Suprapubic skin (tissue), 4 donors: ENCODE results near the gene ITGA8. TPM values are rescaled to one million over a fixed set of nuclear protein-coding genes. Genes with fewer than 3 reads are reported as not detected.

Source experiments
- DNase-seq, 2 donors: peaks; one replicate each; pipeline ENCODE4 v3.0.0-alpha.2; 2019; ENCODE audit warnings: low spot score in 2 of 2
- H3K27ac ChIP-seq: fragments of 200-600 bp; sonication (generic); one replicate; pipeline ENCODE4 v1.5.1; 2019
- H3K27me3 ChIP-seq: fragments of 200-600 bp; sonication (generic); one replicate; pipeline ENCODE4 v1.5.1; 2019
- H3K36me3 ChIP-seq: fragments of 200-600 bp; sonication (generic); one replicate; pipeline ENCODE4 v1.5.1; 2019
- H3K4me1 ChIP-seq: fragments of 200-600 bp; sonication (generic); one replicate; pipeline ENCODE4 v1.5.1; 2019
- H3K4me3 ChIP-seq: fragments of 200-600 bp; sonication (generic); one replicate; pipeline ENCODE4 v1.5.1; 2019; ENCODE audit warnings: mild to moderate bottlenecking
- H3K9me3 ChIP-seq: fragments of 200-600 bp; sonication (generic); one replicate; pipeline ENCODE4 v1.5.1; 2019
- CTCF ChIP-seq, 2 donors: fragments of 200-600 bp in 1 of 2; fragments of 450-650 bp in 1 of 2; sonication (generic) in 1 of 2; IDR thresholded peaks; one replicate each; pipeline ENCODE4 v1.5.1; 2016 to 2019; ENCODE audit warnings: antibody characterized with exemption in 2 of 2, mild to moderate bottlenecking in 1 of 2, moderate library complexity in 1 of 2
- EP300 ChIP-seq: sonication (generic); formaldehyde crosslinking; IDR thresholded peaks from one replicate; pipeline ENCODE4 v1.6.1; 2017; ENCODE audit warnings: antibody characterized with exemption
- POLR2A ChIP-seq, 2 donors: fragments of 450-650 bp; IDR thresholded peaks; one replicate each; pipeline ENCODE4 v1.6.1; 2017; ENCODE audit warnings: antibody characterized with exemption in 2 of 2, mild to moderate bottlenecking in 2 of 2, moderate library complexity in 2 of 2
- POLR2AphosphoS5 ChIP-seq, 3 donors: sonication (generic); formaldehyde crosslinking; IDR thresholded peaks; one replicate each; pipeline ENCODE4 v1.6.1; 2017; ENCODE audit warnings: antibody characterized with exemption in 3 of 3
- WGBS: methylation state at CpG from one replicate; pipeline ENCODE4 v1.1.5; 2018; 5-methylcytosine and 5-hydroxymethylcytosine counted together
- total RNA-seq, 4 donors: library from RNA; depleted of rRNA; stranded (reverse); fragments of >200 nt; gene quantifications; one replicate each; pipeline ENCODE4 v1.1.0, GENCODE V29; 2016

Gene ITGA8
- total RNA-seq, 4 donors from 2014 or later, result 1.9 to 4.7 (median 2.5) TPM

- no peaks in the 10 kb centered on the region for H3K27me3 ChIP-seq
- no peak for DNase-seq
- TF ChIP-seq POLR2AphosphoS5 (IDR thresholded peaks at IDR 0.05) (no peak), POLR2A (IDR thresholded peaks at IDR 0.05) (no peak), CTCF (IDR thresholded peaks at IDR 0.05) (no peak), EP300 (no peak)
- H3K4me3 ChIP-seq, result no peak overlapping the region
- H3K27ac ChIP-seq, result no peak overlapping the region
- WGBS, result 33% methylated on average over 3 of the region's 3 CpGs
- H3K36me3 ChIP-seq, result no peaks in the 10 kb centered on the region
- H3K9me3 ChIP-seq, result no peaks in the 10 kb centered on the region
- peaks cover 7% of the 10 kb centered on the region for H3K4me1 ChIP-seq
Observed at GRCh38 chr10:15620836-15621515, 98.7 kb downstream of the ITGA8 start.

- Histone ChIP-seq H3K4me3 (no peak overlapping the region), H3K9me3 (no peaks in the 10 kb centered on the region), H3K27me3 (no peaks in the 10 kb centered on the region), H3K27ac (no peak overlapping the region), H3K36me3 (no peaks in the 10 kb centered on the region), H3K4me1 (peaks cover 1% of the 10 kb centered on the region)
- no peak for DNase-seq
- WGBS, result 89% methylated on average over 5 of the region's 5 CpGs
- no peak for TF ChIP-seq POLR2A (IDR thresholded peaks at IDR 0.05)
- TF ChIP-seq POLR2AphosphoS5 (IDR thresholded peaks at IDR 0.05), result no peak
Observed at GRCh38 chr10:15620337-15620736, 99.4 kb downstream of the ITGA8 start.

DNA sequence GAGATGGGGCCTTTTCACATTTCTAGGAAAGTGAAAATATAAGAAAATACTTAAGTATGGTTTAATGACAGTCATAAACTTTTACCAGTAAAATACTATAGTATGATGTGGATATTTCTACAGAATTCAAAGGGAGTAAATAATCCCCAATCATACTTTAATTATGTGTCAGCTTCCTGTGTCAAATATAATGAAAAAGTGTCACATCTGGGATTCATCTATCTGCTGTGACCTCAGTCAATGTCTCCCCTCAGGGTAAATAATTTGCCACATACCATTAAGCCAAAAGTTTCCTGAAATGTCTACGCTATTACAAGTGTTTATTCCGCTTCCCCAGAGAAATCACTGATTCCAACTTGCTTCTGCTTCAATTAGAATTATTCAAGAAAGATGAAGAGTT is 110.5 kb downstream of the ITGA8 start:
- Histone ChIP-seq H3K27me3 (no peaks in the 10 kb centered on the region), H3K9me3 (no peaks in the 10 kb centered on the region), H3K27ac (no peak overlapping the region), H3K4me1 (no peaks in the 10 kb centered on the region), H3K36me3 (no peaks in the 10 kb centered on the region), H3K4me3 (no peak overlapping the region)
- WGBS, result 59% methylated on average over 2 of the region's 2 CpGs
- DNase-seq, result no peak
- TF ChIP-seq POLR2A (IDR thresholded peaks at IDR 0.05), result no peak
- no peak for TF ChIP-seq EP300
- no peak for TF ChIP-seq POLR2AphosphoS5 (IDR thresholded peaks at IDR 0.05)
- TF ChIP-seq CTCF (IDR thresholded peaks at IDR 0.05), result no peak

DNA sequence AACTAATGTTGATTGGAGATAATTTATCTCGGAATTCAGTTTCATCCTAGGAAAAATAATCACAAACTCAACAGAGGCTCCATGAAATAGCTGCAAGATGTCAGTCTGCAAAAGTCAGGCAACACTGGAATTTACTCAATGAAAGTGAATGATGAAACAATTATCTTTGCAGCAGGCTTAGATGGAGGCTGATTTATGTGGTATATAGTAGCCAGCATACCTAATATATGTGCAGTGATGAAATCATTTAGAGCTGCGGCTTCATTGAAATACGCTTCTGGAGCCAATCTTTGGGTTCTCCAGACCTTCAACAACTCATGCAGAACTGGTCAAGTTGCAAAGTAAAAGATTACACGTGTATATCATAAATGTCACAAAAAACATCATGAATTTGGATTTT is 113.3 kb downstream of the ITGA8 start:
- WGBS, result 76% methylated on average over 4 of the region's 4 CpGs
- no peaks in the 10 kb centered on the region for H3K9me3 ChIP-seq
- H3K27ac ChIP-seq, result no peak overlapping the region
- H3K4me1 ChIP-seq, result no peaks in the 10 kb centered on the region
- no peaks in the 10 kb centered on the region for H3K27me3 ChIP-seq
- no peaks in the 10 kb centered on the region for H3K36me3 ChIP-seq
- no peak for DNase-seq
- no peak overlapping the region for H3K4me3 ChIP-seq
- TF ChIP-seq POLR2A (IDR thresholded peaks at IDR 0.05) (no peak), CTCF (IDR thresholded peaks at IDR 0.05) (no peak), EP300 (no peak), POLR2AphosphoS5 (IDR thresholded peaks at IDR 0.05) (no peak)

GRCh38 chr10:15605740-15606369 is 113.9 kb downstream of the ITGA8 start:
- TF ChIP-seq CTCF (IDR thresholded peaks at IDR 0.05), result no peak
- Histone ChIP-seq H3K9me3 (no peaks in the 10 kb centered on the region), H3K36me3 (no peaks in the 10 kb centered on the region), H3K4me3 (no peak overlapping the region), H3K27me3 (no peaks in the 10 kb centered on the region), H3K4me1 (no peaks in the 10 kb centered on the region), H3K27ac (no peak overlapping the region)
- DNase-seq, result no peak
- 62% methylated on average over 6 of the region's 6 CpGs for WGBS
